SK-N-SH treated with all-trans-retinoic acid at 6 μM for 48 hours (cell line): ENCODE measurements around the gene IFIT3.
"Not testable (repeated sequence)": the region's sequence is repeated elsewhere in the genome, so short reads cannot be mapped to it uniquely, and the experiment has no call there.

Experiments
- ATAC-seq: fragments of 200-7000 bp; cut with Tn5 transposase; 3 replicates; pipeline ENCODE4 v1.9.1; 2020; ENCODE audit warnings: mild to moderate bottlenecking, moderate library complexity
- BACH2 ChIP-seq: fragments of 250-450 bp; sonication (Bioruptor Pico); IDR thresholded peaks from 2 replicates; pipeline ENCODE4 v1.9.0; 2021; ENCODE audit warnings: mild to moderate bottlenecking, borderline replicate concordance
- CREB5 ChIP-seq: fragments of 250-450 bp; sonication (Bioruptor Pico); IDR thresholded peaks from 2 replicates; pipeline ENCODE4 v1.5.1; 2020; ENCODE audit warnings: low read depth, mild to moderate bottlenecking, moderate library complexity
- CSDC2 ChIP-seq: fragments of 250-450 bp; sonication (Bioruptor Pico); IDR thresholded peaks from 2 replicates; pipeline ENCODE4 v1.5.0; 2020; ENCODE audit warnings: mild to moderate bottlenecking, moderate library complexity
- ESRRG ChIP-seq: fragments of 250-450 bp; sonication (Bioruptor Pico); IDR thresholded peaks from 2 replicates; pipeline ENCODE4 v1.6.1; 2021; ENCODE audit warnings: mild to moderate bottlenecking
- GLIS3 ChIP-seq: fragments of 250-450 bp; sonication (Bioruptor Pico); IDR thresholded peaks from 2 replicates; pipeline ENCODE4 v1.5.0; 2020; ENCODE audit warnings: mild to moderate bottlenecking, moderate library complexity
- ISL1 ChIP-seq: fragments of 250-450 bp; sonication (Bioruptor Pico); IDR thresholded peaks from 2 replicates; pipeline ENCODE4 v2.1.2; 2022; ENCODE audit warnings: mild to moderate bottlenecking, moderate library complexity
- OSR1 ChIP-seq: fragments of 250-450 bp; sonication (Bioruptor Pico); IDR thresholded peaks from 2 replicates; pipeline ENCODE4 v1.8.0; 2022; ENCODE audit warnings: moderate library complexity, mild to moderate bottlenecking, inconsistent platforms
- PPARA ChIP-seq: fragments of 250-450 bp; sonication (Bioruptor Pico); IDR thresholded peaks from 2 replicates; pipeline ENCODE4 v1.5.0; 2020; ENCODE audit warnings: mild to moderate bottlenecking, borderline replicate concordance
- SNAI2 ChIP-seq: fragments of 250-450 bp; sonication (Bioruptor Pico); IDR thresholded peaks from 2 replicates; pipeline ENCODE4 v1.5.0; 2020; ENCODE audit warnings: mild to moderate bottlenecking, moderate library complexity
- TOX ChIP-seq: fragments of 250-450 bp; sonication (Bioruptor Pico); IDR thresholded peaks from 2 replicates; pipeline ENCODE4 v1.8.0; 2021; ENCODE audit warnings: mild to moderate bottlenecking, moderate library complexity, borderline replicate concordance
- ZC3H10 ChIP-seq: fragments of 250-450 bp; sonication (Bioruptor Pico); IDR thresholded peaks from 2 replicates; pipeline ENCODE4 v1.5.1; 2021; ENCODE audit warnings: mild to moderate bottlenecking, moderate library complexity
- ZFP3 ChIP-seq: fragments of 250-450 bp; sonication (Bioruptor Pico); IDR thresholded peaks from 2 replicates; pipeline ENCODE4 v1.5.0; 2020; ENCODE audit warnings: mild to moderate bottlenecking, moderate library complexity
- ZFP30 ChIP-seq: fragments of 450-650 bp; formaldehyde crosslinking; IDR thresholded peaks from 2 replicates; pipeline ENCODE4 v1.5.0; 2022; ENCODE audit warnings: mild to moderate bottlenecking, moderate library complexity
- ZNF70 ChIP-seq: fragments of 450-650 bp; formaldehyde crosslinking; IDR thresholded peaks from 2 replicates; pipeline ENCODE4 v1.5.0; 2020; ENCODE audit warnings: mild to moderate bottlenecking, moderate library complexity
- ZNF8 ChIP-seq: fragments of 450-650 bp; formaldehyde crosslinking; IDR thresholded peaks from 2 replicates; pipeline ENCODE4 v1.5.0; 2020; ENCODE audit warnings: mild to moderate bottlenecking, moderate library complexity
- TF ChIP-seq, protein P1 (sequence below): fragments of 250-450 bp; sonication (Bioruptor Pico); IDR thresholded peaks from 2 replicates; pipeline ENCODE4 v1.5.0; 2020; ENCODE audit warnings: mild to moderate bottlenecking, moderate library complexity
- TF ChIP-seq, protein P2 (sequence below): fragments of 250-450 bp; sonication (Bioruptor Pico); IDR thresholded peaks from 2 replicates; pipeline ENCODE4 v1.8.0; 2020; ENCODE audit warnings: mild to moderate bottlenecking, moderate library complexity, borderline replicate concordance

Gene IFIT3

DNA sequence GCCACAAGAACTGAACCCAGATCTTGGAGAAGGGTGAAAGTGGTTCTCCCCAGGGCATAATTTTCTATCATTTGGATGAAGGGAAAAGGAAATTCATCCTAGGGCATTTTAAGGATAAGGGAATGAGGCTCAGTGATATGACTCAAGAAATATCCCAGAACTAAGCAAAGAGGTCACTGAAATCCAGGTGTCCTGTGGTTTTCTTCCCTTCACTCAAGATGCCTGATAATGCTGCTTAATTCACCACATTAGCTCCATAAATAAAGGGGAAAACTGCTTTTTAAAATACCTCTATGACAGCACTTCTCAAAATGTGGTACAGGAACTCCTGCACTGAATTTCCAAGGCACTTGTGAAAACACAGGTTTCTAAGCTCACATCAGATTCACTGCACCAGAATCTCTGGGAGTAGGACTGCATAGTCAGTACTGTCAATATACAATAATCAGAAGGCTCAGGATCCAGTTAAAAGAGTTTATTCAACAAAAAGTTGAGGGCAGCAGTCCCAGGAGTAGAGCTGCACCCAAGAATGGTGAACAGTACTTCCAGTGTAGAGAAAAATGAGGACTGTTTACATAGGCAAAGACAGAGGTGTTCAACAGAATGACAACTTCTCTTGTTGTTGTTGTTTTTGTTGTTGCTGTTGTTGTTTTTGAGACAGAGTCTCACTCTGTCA is 2.9 kb downstream of the IFIT3 start:
- ATAC-seq, result no peak
- TF ChIP-seq, protein P1, sequence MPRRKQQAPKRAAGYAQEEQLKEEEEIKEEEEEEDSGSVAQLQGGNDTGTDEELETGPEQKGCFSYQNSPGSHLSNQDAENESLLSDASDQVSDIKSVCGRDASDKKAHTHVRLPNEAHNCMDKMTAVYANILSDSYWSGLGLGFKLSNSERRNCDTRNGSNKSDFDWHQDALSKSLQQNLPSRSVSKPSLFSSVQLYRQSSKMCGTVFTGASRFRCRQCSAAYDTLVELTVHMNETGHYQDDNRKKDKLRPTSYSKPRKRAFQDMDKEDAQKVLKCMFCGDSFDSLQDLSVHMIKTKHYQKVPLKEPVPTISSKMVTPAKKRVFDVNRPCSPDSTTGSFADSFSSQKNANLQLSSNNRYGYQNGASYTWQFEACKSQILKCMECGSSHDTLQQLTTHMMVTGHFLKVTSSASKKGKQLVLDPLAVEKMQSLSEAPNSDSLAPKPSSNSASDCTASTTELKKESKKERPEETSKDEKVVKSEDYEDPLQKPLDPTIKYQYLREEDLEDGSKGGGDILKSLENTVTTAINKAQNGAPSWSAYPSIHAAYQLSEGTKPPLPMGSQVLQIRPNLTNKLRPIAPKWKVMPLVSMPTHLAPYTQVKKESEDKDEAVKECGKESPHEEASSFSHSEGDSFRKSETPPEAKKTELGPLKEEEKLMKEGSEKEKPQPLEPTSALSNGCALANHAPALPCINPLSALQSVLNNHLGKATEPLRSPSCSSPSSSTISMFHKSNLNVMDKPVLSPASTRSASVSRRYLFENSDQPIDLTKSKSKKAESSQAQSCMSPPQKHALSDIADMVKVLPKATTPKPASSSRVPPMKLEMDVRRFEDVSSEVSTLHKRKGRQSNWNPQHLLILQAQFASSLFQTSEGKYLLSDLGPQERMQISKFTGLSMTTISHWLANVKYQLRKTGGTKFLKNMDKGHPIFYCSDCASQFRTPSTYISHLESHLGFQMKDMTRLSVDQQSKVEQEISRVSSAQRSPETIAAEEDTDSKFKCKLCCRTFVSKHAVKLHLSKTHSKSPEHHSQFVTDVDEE (CRISPR knock-in tag), result no peak
- TF ChIP-seq OSR1 (CRISPR knock-in tag), result no peak
- no peak for TF ChIP-seq ISL1 (CRISPR knock-in tag)
- TF ChIP-seq ZFP3 (CRISPR knock-in tag), result no peak
- TF ChIP-seq SNAI2, result no peak
- TF ChIP-seq ZNF8 (CRISPR knock-in tag), result no peak
- no peak for TF ChIP-seq ESRRG (CRISPR knock-in tag)
- TF ChIP-seq CSDC2, result no peak
- TF ChIP-seq ZFP30 (CRISPR knock-in tag), result no peak
- TF ChIP-seq BACH2 (CRISPR knock-in tag), result no peak
- TF ChIP-seq PPARA (CRISPR knock-in tag), result no peak
- TF ChIP-seq ZNF70, result no peak
- no peak for TF ChIP-seq CREB5 (CRISPR knock-in tag)
- no peak for TF ChIP-seq GLIS3 (CRISPR knock-in tag)
- TF ChIP-seq TOX (CRISPR knock-in tag), result no peak

DNA sequence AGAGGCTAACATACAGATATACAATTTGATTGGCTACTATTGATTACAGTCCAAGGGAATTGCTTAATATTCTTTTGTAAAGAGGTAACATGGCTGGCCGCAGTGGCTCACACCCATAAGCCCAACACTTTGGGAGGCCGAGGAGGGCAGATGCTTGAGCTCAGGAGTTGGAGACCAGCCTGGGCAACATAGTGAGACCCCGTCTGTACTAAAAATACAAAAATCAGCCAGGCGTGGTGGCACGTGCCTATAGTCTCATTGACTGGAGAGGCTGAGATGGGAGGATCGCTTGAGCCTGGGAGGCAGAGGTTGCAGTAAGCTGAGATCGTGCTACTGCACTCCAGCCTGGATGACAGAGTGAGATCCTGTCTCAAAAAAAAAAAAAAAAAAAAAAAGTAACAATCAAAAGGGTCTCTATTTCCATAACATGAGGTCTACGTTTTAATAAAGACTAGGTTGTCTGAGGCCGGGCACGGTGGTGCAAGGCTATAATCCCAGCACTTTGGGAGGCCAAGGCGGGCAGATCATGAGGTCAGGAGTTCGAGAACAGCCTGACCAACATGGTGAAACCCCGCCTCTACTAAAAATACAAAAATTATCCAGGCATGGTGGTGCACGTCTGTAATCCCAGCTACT is 3.8 kb downstream of the IFIT3 start:
- not testable (repeated sequence) for ATAC-seq

DNA sequence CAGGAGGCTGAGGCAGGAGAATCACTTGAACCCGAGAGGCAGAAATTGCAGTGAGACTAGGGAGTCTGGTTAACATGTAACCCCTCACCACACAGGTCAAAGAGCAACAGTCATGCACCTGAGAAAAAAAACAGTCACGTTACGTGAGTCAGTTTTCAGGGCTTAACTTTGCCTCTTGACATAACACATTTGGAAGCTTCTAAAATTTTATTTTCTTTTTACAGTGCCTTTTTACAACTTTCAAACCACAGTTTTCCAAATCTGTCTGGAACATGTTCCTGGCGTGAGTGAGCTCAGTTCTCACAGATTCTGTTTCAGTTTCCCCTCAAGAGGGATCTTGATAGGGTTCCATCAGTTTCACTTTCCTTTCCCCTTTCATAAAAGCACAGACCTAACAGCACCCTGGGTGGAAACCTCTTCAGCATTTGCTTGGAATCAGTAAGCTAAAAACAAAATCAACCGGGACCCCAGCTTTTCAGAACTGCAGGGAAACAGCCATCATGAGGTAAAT is 4.4 kb downstream of the IFIT3 start:
- peak; percentile 32; the same call in 2 of the 3 replicates for ATAC-seq
- TF ChIP-seq TOX (CRISPR knock-in tag) (no peak), ZC3H10 (CRISPR knock-in tag) (no peak), ZNF70 (no peak)

GRCh38 chr10:89335226-89335625 is 7.4 kb downstream of the IFIT3 start:
- no peak for TF ChIP-seq SNAI2
- no peak for TF ChIP-seq TOX (CRISPR knock-in tag)
- TF ChIP-seq, protein P2, sequence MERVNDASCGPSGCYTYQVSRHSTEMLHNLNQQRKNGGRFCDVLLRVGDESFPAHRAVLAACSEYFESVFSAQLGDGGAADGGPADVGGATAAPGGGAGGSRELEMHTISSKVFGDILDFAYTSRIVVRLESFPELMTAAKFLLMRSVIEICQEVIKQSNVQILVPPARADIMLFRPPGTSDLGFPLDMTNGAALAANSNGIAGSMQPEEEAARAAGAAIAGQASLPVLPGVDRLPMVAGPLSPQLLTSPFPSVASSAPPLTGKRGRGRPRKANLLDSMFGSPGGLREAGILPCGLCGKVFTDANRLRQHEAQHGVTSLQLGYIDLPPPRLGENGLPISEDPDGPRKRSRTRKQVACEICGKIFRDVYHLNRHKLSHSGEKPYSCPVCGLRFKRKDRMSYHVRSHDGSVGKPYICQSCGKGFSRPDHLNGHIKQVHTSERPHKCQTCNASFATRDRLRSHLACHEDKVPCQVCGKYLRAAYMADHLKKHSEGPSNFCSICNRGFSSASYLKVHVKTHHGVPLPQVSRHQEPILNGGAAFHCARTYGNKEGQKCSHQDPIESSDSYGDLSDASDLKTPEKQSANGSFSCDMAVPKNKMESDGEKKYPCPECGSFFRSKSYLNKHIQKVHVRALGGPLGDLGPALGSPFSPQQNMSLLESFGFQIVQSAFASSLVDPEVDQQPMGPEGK (CRISPR knock-in tag), result no peak
- TF ChIP-seq CREB5 (CRISPR knock-in tag), result no peak
- no peak for TF ChIP-seq CSDC2
- TF ChIP-seq ZC3H10 (CRISPR knock-in tag), result no peak
- TF ChIP-seq ZFP3 (CRISPR knock-in tag), result no peak
- TF ChIP-seq, protein P1 (CRISPR knock-in tag), result no peak
- TF ChIP-seq PPARA (CRISPR knock-in tag), result no peak
- TF ChIP-seq, all 23 proteins: peak for 0
- ATAC-seq, result no peak
